ENCODE results near the gene GPR142.

- TF ChIP-seq CTCF (conservative IDR thresholded peaks at IDR 0.05 in 1 of 2, IDR thresholded peaks at IDR 0.05 in 1 of 2; ENCODE audit: extremely low read depth in 1 of 2, insufficient read depth in 1 of 2, low read depth in 1 of 2, low read length in 2 of 2) = no peak
- TF ChIP-seq EZH2 (IDR thresholded peaks at IDR 0.05; ENCODE audit: borderline replicate concordance, low read length) = no peak
Measured at GRCh38 chr17:74412581-74412980, 45.3 kb downstream of the GPR142 start.
